ENCODE results near the gene PIM3.

Gene PIM3

GRCh38 chr22:49956914-49957825 lies 3.4 kb upstream of the PIM3 start:
- no peak for DNase-seq

- DNase-seq = no peak
Measured at GRCh38 chr22:49957826-49958365, 2.7 kb upstream of the PIM3 start.

GRCh38 chr22:49958366-49958921 lies 2.1 kb upstream of the PIM3 start:
- DNase-seq = no peak

GRCh38 chr22:49958931-49959781 lies 1.4 kb upstream of the PIM3 start:
- no peak for DNase-seq

GRCh38 chr22:49959782-49960158 lies 802 bp upstream of the PIM3 start:
- DNase-seq = no peak

- DNase-seq = peak; percentile 75
Measured at GRCh38 chr22:49961005-49961600, 531 bp downstream of the PIM3 start.

- DNase-seq = peak; percentile 57
Measured at GRCh38 chr22:49961601-49962011, 1.0 kb downstream of the PIM3 start.

- peak; percentile 82 for DNase-seq
Measured at GRCh38 chr22:49962012-49962750, 1.6 kb downstream of the PIM3 start.

- peak; percentile 48 for DNase-seq
Measured at GRCh38 chr22:49962751-49963646, 2.4 kb downstream of the PIM3 start.

- DNase-seq = peak; percentile 43
Measured at GRCh38 chr22:49963647-49964026, 3.1 kb downstream of the PIM3 start.

GRCh38 chr22:49964136-49965090 lies 3.8 kb downstream of the PIM3 start:
- peak; percentile 32 for DNase-seq

- peak; percentile 40 for DNase-seq
Measured at GRCh38 chr22:49965091-49966040, 4.8 kb downstream of the PIM3 start.

- peak; percentile 37 for DNase-seq
Measured at GRCh38 chr22:49966041-49966773, 5.6 kb downstream of the PIM3 start.

- peak; percentile 49 for DNase-seq
Measured at GRCh38 chr22:49966774-49967705, 6.5 kb downstream of the PIM3 start.

GRCh38 chr22:49967706-49968208 lies 7.2 kb downstream of the PIM3 start:
- peak; percentile 47 for DNase-seq

- DNase-seq = peak; percentile 42
Measured at GRCh38 chr22:49968313-49968830, 7.8 kb downstream of the PIM3 start.

All from right forelimb (tissue), 1 donor.